ENCODE measurements around the gene MTFP1.
"Not testable (repeated sequence)": the region's sequence is repeated elsewhere in the genome, so short reads cannot be mapped to it uniquely, and the experiment has no call there.

The MTFP1 gene

DNA sequence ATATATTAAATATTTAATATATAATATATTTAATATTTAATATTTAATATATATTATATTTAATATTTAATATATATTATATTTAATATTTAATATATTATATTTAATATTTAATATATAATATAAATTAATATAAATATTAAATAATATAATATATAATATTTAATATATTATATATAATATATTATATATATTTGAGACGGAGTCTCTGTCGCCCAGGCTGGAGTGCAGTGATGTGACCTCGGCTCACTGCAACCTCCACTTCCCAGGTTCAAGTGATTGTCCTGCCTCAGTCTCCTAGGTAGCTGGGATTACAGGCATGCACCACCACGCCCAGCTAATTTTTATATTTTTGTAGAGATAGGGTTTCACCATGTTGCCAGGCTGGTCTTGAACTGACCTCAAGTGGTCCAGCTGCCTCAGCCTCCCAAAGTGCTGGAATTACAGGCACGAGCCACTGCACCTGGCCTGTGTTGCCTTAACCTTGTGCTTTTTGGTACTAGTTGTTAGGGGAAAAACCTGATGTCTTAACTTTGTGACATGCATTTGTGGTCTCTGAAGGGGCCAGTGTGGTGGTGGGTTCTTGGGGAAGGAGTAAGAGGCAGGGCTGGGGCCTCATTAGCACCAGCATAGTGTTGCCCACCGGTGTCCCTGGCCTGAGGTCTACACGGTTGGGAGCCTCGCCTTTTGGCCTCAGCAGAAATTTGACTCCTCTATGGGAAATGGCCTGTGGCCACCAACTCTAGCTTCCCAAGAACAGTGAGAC, 29.7 kb downstream of the MTFP1 start:
- DNase-seq (ENCODE audit: low read depth), result no peak

DNA sequence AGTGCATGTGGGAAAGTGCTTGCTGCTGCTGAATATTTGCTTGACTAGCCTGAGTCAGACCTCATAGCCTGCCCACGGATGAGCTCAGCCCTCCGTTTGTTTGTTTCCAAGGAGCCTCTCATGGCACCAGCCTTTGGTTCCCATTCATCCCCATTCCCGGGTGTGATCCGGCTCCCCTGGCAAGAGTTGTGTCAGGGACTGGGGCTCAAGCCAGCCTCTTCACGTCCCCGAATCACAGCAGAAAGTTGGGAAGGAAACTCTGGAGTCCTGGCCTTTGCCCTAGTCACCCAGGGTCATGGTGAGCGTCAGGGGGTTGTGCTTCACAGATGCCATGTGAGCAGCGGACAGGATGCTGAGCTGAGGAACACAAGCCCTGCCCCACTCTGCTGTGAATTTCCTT, 32.4 kb downstream of the MTFP1 start:
- DNase-seq (ENCODE audit: low read depth), result no peak

DNA sequence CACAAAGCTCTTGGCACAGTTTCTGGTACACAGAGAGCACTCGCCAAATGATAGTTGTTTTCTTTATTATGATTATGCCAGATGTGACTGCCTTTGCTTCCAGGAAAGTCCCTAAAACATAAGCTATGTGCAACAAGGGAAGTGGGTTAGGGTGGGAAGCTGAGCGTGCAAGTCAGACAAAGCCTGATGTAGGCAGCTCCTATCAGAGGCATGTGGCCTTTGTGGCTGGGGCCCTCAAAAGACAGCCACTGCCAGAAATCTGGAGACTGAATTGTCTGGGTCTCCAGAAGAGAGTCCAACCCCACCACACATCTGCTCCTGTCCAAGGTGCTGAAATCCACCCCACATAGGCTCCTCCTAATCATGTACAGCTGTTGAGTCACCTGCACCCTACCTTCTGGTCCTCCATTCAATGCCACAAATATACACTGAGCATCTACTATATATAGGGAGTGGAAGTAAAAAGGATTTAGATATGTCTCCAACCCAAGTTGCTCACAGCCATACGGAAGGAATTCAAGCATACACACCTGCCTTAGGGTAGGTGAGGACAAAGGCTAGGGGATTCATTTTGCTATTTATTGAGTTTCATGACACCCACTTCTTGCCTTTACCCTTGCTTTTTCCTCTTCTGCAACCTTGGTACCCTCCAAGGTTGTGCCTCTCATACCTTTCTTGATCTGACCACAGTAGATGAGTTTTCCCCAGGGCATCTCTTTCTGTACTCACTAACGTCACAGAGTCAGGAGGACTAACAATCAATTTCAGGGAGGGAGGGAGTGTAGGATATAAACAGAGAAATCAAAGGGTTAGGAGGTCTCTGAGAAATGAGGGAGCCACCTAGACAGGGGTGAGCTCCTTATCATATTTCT, 33.8 kb downstream of the MTFP1 start:
- no peak for DNase-seq (ENCODE audit: low read depth)

DNA sequence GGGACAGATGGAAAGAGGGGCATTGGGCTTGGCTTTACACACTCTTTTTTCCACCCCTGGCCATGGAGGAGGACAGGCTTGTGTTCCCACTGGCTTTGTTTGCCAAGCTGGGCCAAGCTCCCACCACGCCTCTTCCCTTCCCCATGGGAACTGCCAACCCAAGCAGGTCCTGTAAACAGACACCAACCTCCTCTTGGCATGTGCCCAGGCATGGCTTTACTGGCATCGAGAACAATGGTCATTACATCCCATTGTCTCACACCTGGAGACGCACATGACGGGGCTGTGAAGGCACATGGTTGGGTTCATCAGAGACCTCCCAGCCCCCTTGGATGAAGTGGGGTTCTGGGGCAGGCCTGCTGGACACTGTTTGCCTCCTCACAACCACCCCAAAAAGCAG, 34.6 kb downstream of the MTFP1 start:
- DNase-seq (ENCODE audit: low read depth), result no peak

DNA sequence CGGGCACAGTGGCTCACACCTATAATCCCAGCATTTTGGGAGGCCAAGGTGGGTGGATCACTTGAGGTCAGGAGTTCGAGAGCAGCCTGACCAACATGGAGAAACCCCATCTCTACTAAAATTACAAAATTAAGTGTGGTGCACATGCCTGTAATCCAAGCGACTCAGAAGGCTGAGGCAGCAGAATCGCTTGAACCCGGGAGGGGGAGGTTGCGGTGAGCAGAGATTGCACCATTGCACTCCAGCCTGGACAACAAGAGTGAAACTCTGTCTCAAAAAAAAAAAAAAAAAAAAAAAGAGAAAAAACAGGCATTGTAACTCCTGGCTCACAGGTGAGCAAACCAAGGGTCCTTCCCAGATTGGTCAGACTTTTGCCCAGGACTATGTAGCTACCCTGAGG, 35.0 kb downstream of the MTFP1 start:
- not testable (repeated sequence) for DNase-seq (ENCODE audit: low read depth)

DNA sequence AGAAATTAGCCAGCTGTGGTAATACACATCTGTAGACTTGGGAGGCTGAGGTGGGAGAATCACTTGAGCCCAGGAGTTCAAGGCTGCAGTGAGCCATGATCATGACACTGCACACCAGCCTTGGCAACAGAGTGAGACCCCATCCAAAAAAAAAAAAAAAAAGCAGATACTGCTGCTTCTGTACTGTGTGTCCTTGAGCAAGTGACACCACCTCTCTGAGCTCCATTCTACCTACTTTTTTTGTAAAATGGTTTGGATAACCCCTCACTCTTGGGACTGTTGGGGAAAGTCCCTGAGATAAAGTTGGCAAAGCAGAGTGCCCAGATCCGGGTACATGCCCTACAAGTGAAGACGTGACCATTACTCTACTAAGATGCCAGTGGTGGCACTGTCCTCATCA, 43.6 kb downstream of the MTFP1 start:
- DNase-seq (ENCODE audit: low read depth), result no peak

DNA sequence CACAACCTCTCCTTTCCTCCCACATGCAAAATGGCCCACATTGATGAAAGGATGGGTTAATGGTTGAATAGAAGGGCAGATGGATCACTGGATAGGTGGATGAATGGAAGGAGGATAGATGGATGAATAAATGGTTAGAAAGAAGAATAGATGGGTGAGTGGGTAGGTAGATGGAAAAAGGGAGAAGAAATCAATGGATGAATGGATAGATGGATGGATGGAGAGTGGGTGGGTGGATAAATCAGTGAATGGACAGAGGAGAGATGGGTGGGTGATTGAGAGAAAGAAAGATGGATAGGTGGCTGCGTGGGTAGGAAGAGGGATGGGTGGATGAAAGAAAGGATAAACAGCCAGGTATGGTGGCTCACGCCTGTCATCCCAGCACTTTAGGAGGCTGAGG, 45.1 kb downstream of the MTFP1 start:
- DNase-seq (ENCODE audit: low read depth), result no peak

DNA sequence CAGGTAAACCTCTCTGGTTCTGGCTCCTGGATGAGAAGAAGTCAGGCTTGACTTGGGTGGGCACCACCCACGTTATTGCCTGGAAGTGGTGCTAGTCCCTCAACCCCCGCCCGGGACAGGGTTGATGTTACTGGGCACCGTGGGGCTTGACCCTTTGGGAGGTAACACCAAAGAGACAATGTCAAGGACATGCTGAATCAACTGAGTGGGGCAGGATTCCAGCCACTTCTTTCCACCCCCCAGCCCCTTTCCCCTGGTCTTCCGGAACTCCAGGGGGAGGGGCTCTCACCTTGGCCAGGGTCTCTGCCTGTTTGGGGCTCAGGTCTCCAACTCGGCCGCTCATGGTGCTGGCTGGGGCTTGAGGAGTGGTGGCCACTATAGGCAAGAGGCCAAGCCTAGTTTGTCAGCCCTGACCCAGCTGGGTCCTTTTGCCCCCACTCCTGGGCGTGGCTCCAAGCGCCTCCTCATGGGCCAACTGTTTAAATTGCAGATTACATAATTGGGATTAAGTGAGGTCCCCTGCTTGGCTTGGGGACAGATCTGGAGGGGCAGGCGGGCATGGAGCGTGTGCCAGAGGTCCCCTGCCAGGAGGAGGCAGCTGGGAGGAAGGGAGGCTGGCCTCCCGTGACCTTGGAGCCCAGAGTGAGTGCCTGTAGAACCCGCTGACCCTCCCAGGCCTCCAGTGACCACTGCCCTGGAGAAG, 46.2 kb downstream of the MTFP1 start, which contains the start of gene SEC14L3:
SEC14L3 (minus strand) TSS at position 402 of the 703 bp plus-strand sequence; CDS start at position 343, 59 bp downstream.
- no peak for DNase-seq (ENCODE audit: low read depth)

DNA sequence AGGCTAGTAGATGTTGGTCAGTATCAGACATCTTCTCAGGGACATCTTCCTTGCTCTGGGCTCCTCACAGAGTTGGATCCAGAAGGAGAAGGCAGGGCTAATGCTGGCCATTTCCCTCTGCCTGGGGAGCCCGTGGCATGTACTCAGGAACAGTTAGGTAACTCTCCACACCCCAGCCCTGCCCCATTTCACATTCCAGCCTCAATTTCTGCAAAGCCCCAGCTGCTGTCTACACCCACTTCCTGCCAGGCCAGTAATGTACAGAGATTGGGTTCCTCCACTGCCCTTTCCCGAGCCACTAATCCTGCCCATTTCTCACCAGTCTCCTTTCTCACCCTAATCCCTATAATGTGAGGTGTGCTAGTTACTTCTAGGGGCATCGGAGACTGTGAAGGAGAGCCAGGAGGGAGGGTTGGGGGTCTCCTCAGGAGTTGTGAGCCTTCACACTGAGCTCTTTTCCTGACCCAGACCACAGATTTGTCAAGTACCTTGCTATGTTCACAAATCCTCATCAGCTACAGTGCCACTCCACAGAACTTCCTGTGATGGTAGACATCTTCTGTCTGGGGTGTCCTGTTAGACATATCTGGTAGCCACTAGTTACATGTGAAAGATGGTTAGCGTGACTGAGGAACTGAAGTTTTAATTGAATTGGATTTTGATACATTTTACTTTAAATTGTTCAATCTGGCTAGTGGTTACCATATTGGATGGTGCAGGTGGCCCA, 47.6 kb downstream of the MTFP1 start:
- DNase-seq (ENCODE audit: low read depth), result no peak

DNA sequence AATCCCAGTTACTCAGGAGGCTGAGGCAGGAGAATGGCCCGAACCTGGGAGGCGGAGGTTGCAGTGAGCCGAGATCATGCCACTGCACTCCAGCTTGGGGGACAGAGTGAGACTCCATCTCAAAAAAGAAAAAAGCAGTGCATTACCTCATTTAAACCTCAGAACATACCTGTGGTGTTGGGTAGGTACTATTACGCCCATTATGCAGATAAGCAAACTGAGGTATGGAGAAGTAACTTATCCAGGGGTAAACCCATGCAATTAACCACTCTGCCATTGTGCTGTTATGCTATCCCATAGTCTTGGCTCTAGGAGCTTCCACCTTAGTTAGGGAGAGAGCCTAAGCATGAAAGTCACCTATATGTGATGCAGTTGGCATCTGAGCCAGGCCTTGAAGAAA, 48.6 kb downstream of the MTFP1 start:
- no peak for DNase-seq (ENCODE audit: low read depth)

DNA sequence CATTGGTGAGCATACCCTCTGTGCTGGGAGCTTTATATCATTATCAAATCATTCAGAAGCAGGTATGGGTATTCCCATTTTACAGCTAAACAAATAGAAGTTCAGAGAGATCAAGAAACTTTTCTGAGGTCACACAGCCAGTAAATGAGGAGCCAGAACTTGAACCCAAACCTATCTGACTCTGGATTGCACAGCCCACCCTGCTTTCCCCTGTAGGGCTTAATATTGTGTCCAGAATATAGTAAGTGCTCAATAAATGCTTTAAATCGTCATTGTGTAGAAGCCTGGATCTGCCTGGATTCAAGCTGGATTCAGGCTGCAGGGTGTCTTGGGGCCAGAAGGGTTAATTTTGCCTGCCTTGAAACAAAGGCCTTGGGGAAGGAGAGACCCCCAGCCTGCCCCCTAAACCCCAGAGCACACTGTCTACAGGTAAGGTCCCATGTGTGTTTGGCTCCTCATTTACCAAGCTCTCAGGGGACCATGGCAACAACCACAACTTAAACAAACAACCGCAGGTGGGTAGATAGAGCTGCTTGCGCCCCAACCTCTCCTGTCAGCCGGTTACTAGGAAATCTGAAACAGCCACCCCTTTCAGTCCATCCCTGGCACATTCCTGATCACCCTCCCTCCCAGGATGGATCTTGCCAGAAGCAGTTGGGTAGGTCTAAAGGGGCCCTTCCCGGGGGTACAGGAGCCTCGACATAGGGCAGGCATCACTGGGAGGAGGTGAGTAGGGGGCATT, 49.3 kb downstream of the MTFP1 start:
- DNase-seq (ENCODE audit: low read depth), result no peak
